ENCODE measurements around the gene GSDME. TPM values are rescaled to one million over a fixed set of nuclear protein-coding genes. Genes with fewer than 3 reads are reported as not detected.
A peak's percentile ranks its signal among the peaks of the same experiment; 100 is the strongest.

Gene GSDME
- total RNA-seq = 10 to 100 TPM in 2 of 4 donors, 1 to 10 TPM in 1, under 1 TPM in 1; 0.87 to 16.3 (median 10.4) TPM

GRCh38 chr7:24757353-24758275, at the start of gene GSDME:
Gene GSDME (minus strand): TSS chr7:24757464. CDS start chr7:24749774, 7,690 bp downstream.
- DNase-seq = no peak
- TF ChIP-seq POLR2A (IDR thresholded peaks at IDR 0.05) (peak in 1 of 4 donors; percentile 43), CTCF (IDR thresholded peaks at IDR 0.05) (no peak)
- peaks cover 0 to 53% (median 0%) of the 10 kb centered on the region in 4 donors for H3K27me3 ChIP-seq
- no peaks in the 10 kb centered on the region for H3K36me3 ChIP-seq
- intact Hi-C loops (cut with DNase I) = no loop called here
- H3K4me3 ChIP-seq = peak within 1 kb of the TSS; percentile 54 to 91 (median 70)
- peaks cover 10 to 33% (median 18%) of the 10 kb centered on the region in 3 donors for H3K4me1 ChIP-seq
- 8 to 38% methylated on average over 7 to 8 of the region's 81 CpGs for WGBS, 2 donors
- H3K9me3 ChIP-seq = no peaks in the 10 kb centered on the region
- peak within 1 kb of the TSS; percentile 67 to 90 (median 78) for H3K27ac ChIP-seq

GRCh38 chr7:24802300-24802699, 45.0 kb upstream of the GSDME start:
- intact Hi-C loops (cut with DNase I) = no loop called here
- Histone ChIP-seq H3K9me3 (no peaks in the 10 kb centered on the region), H3K27ac (no peak overlapping the region), H3K4me1 (no peaks in the 10 kb centered on the region), H3K4me3 (no peak overlapping the region), H3K36me3 (peaks cover 0 to 74% (median 0%) of the 10 kb centered on the region in 3 donors), H3K27me3 (no peaks in the 10 kb centered on the region)
- no peak for DNase-seq
- 94 to 96% methylated on average over 5 of the region's 5 CpGs for WGBS, 2 donors
- no peak for TF ChIP-seq POLR2A (IDR thresholded peaks at IDR 0.05)
- TF ChIP-seq CTCF (IDR thresholded peaks at IDR 0.05) = no peak

- Histone ChIP-seq H3K36me3 (peaks cover 0 to 70% (median 0%) of the 10 kb centered on the region in 3 donors), H3K27me3 (no peaks in the 10 kb centered on the region), H3K4me1 (no peaks in the 10 kb centered on the region), H3K27ac (no peak overlapping the region), H3K9me3 (no peaks in the 10 kb centered on the region), H3K4me3 (no peak overlapping the region)
- WGBS, 2 donors = 95 to 100% methylated on average over 2 of the region's 2 CpGs
- no peak for TF ChIP-seq CTCF (IDR thresholded peaks at IDR 0.05)
- no peak for TF ChIP-seq POLR2A (IDR thresholded peaks at IDR 0.05)
- intact Hi-C loops (cut with DNase I) = no loop called here
- no peak for DNase-seq
These were observed 44.6 kb upstream of the GSDME start for GRCh38 chr7:24801883-24802282.

GRCh38 chr7:24800667-24801066, 43.4 kb upstream of the GSDME start:
- intact Hi-C loops (cut with DNase I) = no loop called here
- H3K36me3 ChIP-seq = peaks cover 0 to 58% (median 0%) of the 10 kb centered on the region in 3 donors
- no peaks in the 10 kb centered on the region for H3K9me3 ChIP-seq
- no peaks in the 10 kb centered on the region for H3K27me3 ChIP-seq
- TF ChIP-seq POLR2A (IDR thresholded peaks at IDR 0.05) = no peak
- TF ChIP-seq CTCF (IDR thresholded peaks at IDR 0.05) = no peak
- no peak for DNase-seq
- H3K4me1 ChIP-seq = no peaks in the 10 kb centered on the region
- 88 to 91% methylated on average over 5 to 9 of the region's 9 CpGs for WGBS, 2 donors
- H3K27ac ChIP-seq = no peak overlapping the region
- H3K4me3 ChIP-seq = no peak overlapping the region

- intact Hi-C loops (cut with DNase I) = no loop called here
- no peak for DNase-seq
- Histone ChIP-seq H3K27ac (no peak overlapping the region), H3K27me3 (no peaks in the 10 kb centered on the region), H3K4me1 (no peaks in the 10 kb centered on the region), H3K9me3 (no peaks in the 10 kb centered on the region), H3K4me3 (no peak overlapping the region), H3K36me3 (peaks cover 0 to 56% (median 0%) of the 10 kb centered on the region in 3 donors)
- WGBS, 2 donors = 87 to 98% methylated on average over 6 of the region's 6 CpGs
- TF ChIP-seq POLR2A (IDR thresholded peaks at IDR 0.05) (no peak), CTCF (IDR thresholded peaks at IDR 0.05) (no peak)
These were observed 42.8 kb upstream of the GSDME start for GRCh38 chr7:24800073-24800472.
